SK-N-SH treated with all-trans-retinoic acid at 6 μM for 48 hours (cell line): ENCODE data around the gene SEC14L1.

Source experiments
- ATAC-seq: fragments of 200-7000 bp; cut with Tn5 transposase; 3 replicates; pipeline ENCODE4 v1.9.1; 2020; ENCODE audit warnings: mild to moderate bottlenecking, moderate library complexity
- ARNTL ChIP-seq: fragments of 450-650 bp; formaldehyde crosslinking; IDR thresholded peaks from 2 replicates; pipeline ENCODE4 v1.5.0; 2020; ENCODE audit warnings: low read depth, mild to moderate bottlenecking, moderate library complexity, borderline replicate concordance
- BACH2 ChIP-seq: fragments of 250-450 bp; sonication (Bioruptor Pico); IDR thresholded peaks from 2 replicates; pipeline ENCODE4 v1.9.0; 2021; ENCODE audit warnings: mild to moderate bottlenecking, borderline replicate concordance
- CREB5 ChIP-seq: fragments of 250-450 bp; sonication (Bioruptor Pico); IDR thresholded peaks from 2 replicates; pipeline ENCODE4 v1.5.1; 2020; ENCODE audit warnings: low read depth, mild to moderate bottlenecking, moderate library complexity
- CSDC2 ChIP-seq: fragments of 250-450 bp; sonication (Bioruptor Pico); IDR thresholded peaks from 2 replicates; pipeline ENCODE4 v1.5.0; 2020; ENCODE audit warnings: mild to moderate bottlenecking, moderate library complexity
- CSRNP3 ChIP-seq: fragments of 250-450 bp; sonication (Bioruptor Pico); IDR thresholded peaks from 2 replicates; pipeline ENCODE4 v1.5.1; 2021; ENCODE audit warnings: mild to moderate bottlenecking, moderate library complexity
- ESRRG ChIP-seq: fragments of 250-450 bp; sonication (Bioruptor Pico); IDR thresholded peaks from 2 replicates; pipeline ENCODE4 v1.6.1; 2021; ENCODE audit warnings: mild to moderate bottlenecking
- GLIS3 ChIP-seq: fragments of 250-450 bp; sonication (Bioruptor Pico); IDR thresholded peaks from 2 replicates; pipeline ENCODE4 v1.5.0; 2020; ENCODE audit warnings: mild to moderate bottlenecking, moderate library complexity
- ISL1 ChIP-seq: fragments of 250-450 bp; sonication (Bioruptor Pico); IDR thresholded peaks from 2 replicates; pipeline ENCODE4 v2.1.2; 2022; ENCODE audit warnings: mild to moderate bottlenecking, moderate library complexity
- OSR1 ChIP-seq: fragments of 250-450 bp; sonication (Bioruptor Pico); IDR thresholded peaks from 2 replicates; pipeline ENCODE4 v1.8.0; 2022; ENCODE audit warnings: moderate library complexity, mild to moderate bottlenecking, inconsistent platforms
- PATZ1 ChIP-seq: fragments of 250-450 bp; sonication (Bioruptor Pico); IDR thresholded peaks from 2 replicates; pipeline ENCODE4 v1.8.0; 2020; ENCODE audit warnings: mild to moderate bottlenecking, moderate library complexity, borderline replicate concordance
- POU6F1 ChIP-seq: fragments of 250-450 bp; sonication (Bioruptor Pico); IDR thresholded peaks from 2 replicates; pipeline ENCODE4 v1.8.0; 2021; ENCODE audit warnings: low read depth, mild to moderate bottlenecking, moderate library complexity, borderline replicate concordance
- PPARA ChIP-seq: fragments of 250-450 bp; sonication (Bioruptor Pico); IDR thresholded peaks from 2 replicates; pipeline ENCODE4 v1.5.0; 2020; ENCODE audit warnings: mild to moderate bottlenecking, borderline replicate concordance
- RARB ChIP-seq: fragments of 250-450 bp; sonication (Bioruptor Pico); IDR thresholded peaks from 2 replicates; pipeline ENCODE4 v1.8.0; 2021; ENCODE audit warnings: mild to moderate bottlenecking, moderate library complexity
- SNAI2 ChIP-seq: fragments of 250-450 bp; sonication (Bioruptor Pico); IDR thresholded peaks from 2 replicates; pipeline ENCODE4 v1.5.0; 2020; ENCODE audit warnings: mild to moderate bottlenecking, moderate library complexity
- TCF4 ChIP-seq: fragments of 250-450 bp; sonication (Bioruptor Pico); IDR thresholded peaks from 2 replicates; pipeline ENCODE4 v1.8.0; 2021; ENCODE audit warnings: mild to moderate bottlenecking, moderate library complexity, borderline replicate concordance
- TOX ChIP-seq: fragments of 250-450 bp; sonication (Bioruptor Pico); IDR thresholded peaks from 2 replicates; pipeline ENCODE4 v1.8.0; 2021; ENCODE audit warnings: mild to moderate bottlenecking, moderate library complexity, borderline replicate concordance
- TSHZ2 ChIP-seq: fragments of 250-450 bp; sonication (Bioruptor Pico); IDR thresholded peaks from 2 replicates; pipeline ENCODE4 v1.5.0; 2020; ENCODE audit warnings: mild to moderate bottlenecking, moderate library complexity
- ZC3H10 ChIP-seq: fragments of 250-450 bp; sonication (Bioruptor Pico); IDR thresholded peaks from 2 replicates; pipeline ENCODE4 v1.5.1; 2021; ENCODE audit warnings: mild to moderate bottlenecking, moderate library complexity
- ZFP3 ChIP-seq: fragments of 250-450 bp; sonication (Bioruptor Pico); IDR thresholded peaks from 2 replicates; pipeline ENCODE4 v1.5.0; 2020; ENCODE audit warnings: mild to moderate bottlenecking, moderate library complexity
- ZFP30 ChIP-seq: fragments of 450-650 bp; formaldehyde crosslinking; IDR thresholded peaks from 2 replicates; pipeline ENCODE4 v1.5.0; 2022; ENCODE audit warnings: mild to moderate bottlenecking, moderate library complexity
- ZNF565 ChIP-seq: fragments of 450-650 bp; formaldehyde crosslinking; conservative IDR thresholded peaks from 2 replicates; pipeline ENCODE4 v1.5.0; 2020; ENCODE audit warnings: low read depth, mild to moderate bottlenecking, moderate library complexity
- ZNF70 ChIP-seq: fragments of 450-650 bp; formaldehyde crosslinking; IDR thresholded peaks from 2 replicates; pipeline ENCODE4 v1.5.0; 2020; ENCODE audit warnings: mild to moderate bottlenecking, moderate library complexity
- ZNF8 ChIP-seq: fragments of 450-650 bp; formaldehyde crosslinking; IDR thresholded peaks from 2 replicates; pipeline ENCODE4 v1.5.0; 2020; ENCODE audit warnings: mild to moderate bottlenecking, moderate library complexity

SEC14L1 gene

GRCh38 chr17:77258638-77259037, 117.9 kb downstream of the SEC14L1 start:
- ATAC-seq: no peak

GRCh38 chr17:77264617-77265230, 124.0 kb downstream of the SEC14L1 start:
- TF ChIP-seq POU6F1 (no peak), PPARA (CRISPR knock-in tag) (no peak), ZNF70 (CRISPR knock-in tag) (no peak), BACH2 (CRISPR knock-in tag) (no peak), ARNTL (CRISPR knock-in tag) (no peak), CREB5 (no peak), PATZ1 (CRISPR knock-in tag) (no peak), ZFP30 (CRISPR knock-in tag) (no peak), GLIS3 (CRISPR knock-in tag) (no peak), ZNF565 (CRISPR knock-in tag) (no peak), SNAI2 (CRISPR knock-in tag) (no peak), ZNF8 (CRISPR knock-in tag) (no peak), TOX (no peak), TSHZ2 (CRISPR knock-in tag) (no peak), ISL1 (CRISPR knock-in tag) (no peak), ESRRG (no peak), ZC3H10 (CRISPR knock-in tag) (no peak), RARB (no peak), ZFP3 (CRISPR knock-in tag) (no peak)
- no peak for ATAC-seq

More at GRCh38 chr17:77258638-77259037, 117.9 kb downstream of the SEC14L1 start:
- TF ChIP-seq CSDC2 (CRISPR knock-in tag): no peak
- no peak for TF ChIP-seq BACH2 (CRISPR knock-in tag)
- no peak for TF ChIP-seq POU6F1
- no peak for TF ChIP-seq ZFP3 (CRISPR knock-in tag)
- TF ChIP-seq TCF4: no peak
- TF ChIP-seq ISL1 (CRISPR knock-in tag): no peak

- ATAC-seq: no peak
- TF ChIP-seq CREB5 (no peak), OSR1 (CRISPR knock-in tag) (no peak), POU6F1 (no peak), ZFP3 (CRISPR knock-in tag) (no peak), TCF4 (no peak), RARB (no peak), SNAI2 (CRISPR knock-in tag) (no peak), PPARA (CRISPR knock-in tag) (no peak), CSRNP3 (no peak), ZFP30 (CRISPR knock-in tag) (no peak), CSDC2 (CRISPR knock-in tag) (no peak), ZNF565 (CRISPR knock-in tag) (no peak), ZNF8 (CRISPR knock-in tag) (no peak), TOX (no peak), ISL1 (CRISPR knock-in tag) (no peak), ESRRG (no peak)
Observed at GRCh38 chr17:77266213-77266612, 125.4 kb downstream of the SEC14L1 start.
